ENCODE results near the gene PTCRA. TPM values are rescaled to one million over a fixed set of nuclear protein-coding genes. Genes with fewer than 3 reads are reported as not detected.

PTCRA gene
- polyA plus RNA-seq, 1 experiment, result not detected

DNA sequence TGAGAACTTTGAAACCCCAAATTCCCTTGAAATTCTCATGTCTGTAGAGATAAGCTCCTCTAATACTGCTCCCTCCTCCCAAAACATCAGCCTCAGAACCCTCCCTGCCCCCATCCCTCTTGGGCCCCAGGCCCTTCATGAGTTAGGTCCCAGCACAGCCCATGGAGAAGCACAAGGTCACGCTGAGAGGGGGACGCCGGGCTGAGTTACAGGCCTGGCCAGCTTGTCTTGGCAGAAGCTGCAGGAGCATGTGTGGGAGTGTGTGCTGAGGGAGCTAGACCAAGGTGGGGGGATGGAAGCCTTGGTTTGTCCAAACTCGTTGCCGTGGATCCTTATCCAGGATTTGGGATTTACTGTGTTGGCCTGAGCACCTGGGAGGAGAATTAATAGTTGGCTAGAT, 8.5 kb upstream of the PTCRA start:
- POLR2A ChIA-PET, result no interaction called here
- TF ChIP-seq, protein P1, sequence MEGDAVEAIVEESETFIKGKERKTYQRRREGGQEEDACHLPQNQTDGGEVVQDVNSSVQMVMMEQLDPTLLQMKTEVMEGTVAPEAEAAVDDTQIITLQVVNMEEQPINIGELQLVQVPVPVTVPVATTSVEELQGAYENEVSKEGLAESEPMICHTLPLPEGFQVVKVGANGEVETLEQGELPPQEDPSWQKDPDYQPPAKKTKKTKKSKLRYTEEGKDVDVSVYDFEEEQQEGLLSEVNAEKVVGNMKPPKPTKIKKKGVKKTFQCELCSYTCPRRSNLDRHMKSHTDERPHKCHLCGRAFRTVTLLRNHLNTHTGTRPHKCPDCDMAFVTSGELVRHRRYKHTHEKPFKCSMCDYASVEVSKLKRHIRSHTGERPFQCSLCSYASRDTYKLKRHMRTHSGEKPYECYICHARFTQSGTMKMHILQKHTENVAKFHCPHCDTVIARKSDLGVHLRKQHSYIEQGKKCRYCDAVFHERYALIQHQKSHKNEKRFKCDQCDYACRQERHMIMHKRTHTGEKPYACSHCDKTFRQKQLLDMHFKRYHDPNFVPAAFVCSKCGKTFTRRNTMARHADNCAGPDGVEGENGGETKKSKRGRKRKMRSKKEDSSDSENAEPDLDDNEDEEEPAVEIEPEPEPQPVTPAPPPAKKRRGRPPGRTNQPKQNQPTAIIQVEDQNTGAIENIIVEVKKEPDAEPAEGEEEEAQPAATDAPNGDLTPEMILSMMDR (IDR thresholded peaks at IDR 0.05; ENCODE audit: low read depth, low read length), result no peak
- Histone ChIP-seq H3K27ac (ENCODE audit: low read depth, low read length) (no peak overlapping the region), H3K4me3 (ENCODE audit: low read depth, low read length) (no peak overlapping the region), H3K9me3 (ENCODE audit: control insufficient read depth, insufficient read depth, low read length) (no peaks in the 10 kb centered on the region; the same call in 1 of the 2 replicates), H3K27me3 (ENCODE audit: control insufficient read depth, insufficient read depth, low read length) (peaks cover 2% of the 10 kb centered on the region)
- CTCF ChIA-PET, result no interaction called here
- DNase-seq (ENCODE audit: low read depth, low spot score), result no peak

DNA sequence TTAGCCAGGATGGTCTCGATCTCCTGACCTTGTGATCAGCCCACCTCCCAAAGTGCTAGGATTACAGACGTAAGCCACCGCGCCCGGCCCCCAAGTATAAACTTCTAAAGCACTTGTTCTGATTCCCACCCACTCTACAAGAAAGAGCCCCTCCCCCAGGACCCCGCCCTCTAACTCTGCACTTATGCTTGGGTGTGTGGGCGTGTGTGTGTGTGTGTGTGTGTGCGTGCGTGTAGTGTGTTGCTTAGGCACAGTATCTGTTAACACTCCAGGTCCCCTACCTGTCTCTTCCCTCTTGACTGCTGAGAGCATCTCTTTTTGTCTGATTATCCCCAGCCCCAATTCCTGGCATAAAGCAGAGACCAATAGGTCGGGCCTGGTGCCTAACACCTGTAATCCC, 6.0 kb upstream of the PTCRA start:
- no peaks in the 10 kb centered on the region; the same call in 1 of the 2 replicates for H3K9me3 ChIP-seq (ENCODE audit: control insufficient read depth, insufficient read depth, low read length)
- H3K27me3 ChIP-seq (ENCODE audit: control insufficient read depth, insufficient read depth, low read length), result peaks cover 4% of the 10 kb centered on the region
- no peak for DNase-seq (ENCODE audit: low read depth, low spot score)
- H3K27ac ChIP-seq (ENCODE audit: low read depth, low read length), result no peak overlapping the region
- no peak overlapping the region for H3K4me3 ChIP-seq (ENCODE audit: low read depth, low read length)
- POLR2A ChIA-PET, result no interaction called here
- CTCF ChIA-PET, result interaction anchor here (0.7 kb wide), 1 partner anchor 116 kb away, joined by 4 read pairs; no protein-coding TSS in a partner anchor
- TF ChIP-seq, protein P1 (IDR thresholded peaks at IDR 0.05; ENCODE audit: low read depth, low read length), result no peak

DNA sequence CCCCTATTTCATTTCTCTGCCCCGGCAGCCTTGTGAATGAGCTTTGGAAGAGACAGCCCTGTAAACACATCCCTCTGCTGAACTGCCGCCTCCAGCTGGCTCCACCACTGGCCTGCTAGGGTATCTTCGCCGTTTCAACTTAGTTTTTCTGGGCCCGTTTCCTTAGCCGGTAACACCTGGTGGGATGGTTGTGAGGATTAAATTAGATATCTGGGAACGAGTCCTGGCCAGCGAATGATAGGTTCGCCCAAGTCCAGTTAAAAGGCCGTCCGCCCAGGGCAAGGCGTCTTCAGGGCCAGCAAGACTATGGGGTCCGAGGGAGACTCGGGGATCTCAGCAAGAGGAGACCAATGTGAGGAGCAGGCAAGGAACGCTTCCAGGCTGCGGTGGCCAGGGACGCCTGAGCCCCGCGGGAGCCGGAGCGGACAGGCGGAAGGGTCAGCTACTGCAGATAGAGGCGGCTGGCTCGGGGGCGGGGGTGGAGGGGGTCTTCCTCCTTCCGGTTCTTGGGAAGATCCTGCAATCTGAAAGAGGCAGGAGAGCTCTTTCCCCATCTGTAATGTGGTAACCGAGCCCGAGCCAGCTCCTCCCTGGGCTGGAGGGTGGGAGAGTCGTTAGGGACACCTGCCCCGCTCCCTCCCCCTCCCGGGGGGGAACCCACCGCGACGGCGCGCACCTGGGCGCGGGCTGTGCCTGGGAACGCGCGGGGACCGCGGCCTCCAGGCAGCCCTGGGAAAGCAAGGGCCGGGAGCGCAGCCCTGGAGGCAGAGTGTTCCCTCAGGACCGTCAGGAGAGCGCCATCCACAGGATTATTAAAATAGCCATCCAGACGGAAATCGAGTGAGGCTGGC, 4.5 kb upstream of the PTCRA start:
- no peak for DNase-seq (ENCODE audit: low read depth, low spot score)
- peaks cover 4% of the 10 kb centered on the region for H3K27me3 ChIP-seq (ENCODE audit: control insufficient read depth, insufficient read depth, low read length)
- CTCF ChIA-PET, result interaction anchor here (0.6 kb wide), 1 partner anchor 516 kb away, joined by 5 read pairs; the partner anchor contains the start of gene ABCC10
- POLR2A ChIA-PET, result interaction anchor here (0.6 to 1.1 kb wide), 2 partner anchors 18 to 34 kb away, joined by 3 to 5 read pairs; partner anchors contain the start of gene CNPY3
- TF ChIP-seq, protein P1 (IDR thresholded peaks at IDR 0.05; ENCODE audit: low read depth, low read length), result no peak; the same call in 1 of the 2 replicates
- H3K9me3 ChIP-seq (ENCODE audit: control insufficient read depth, insufficient read depth, low read length), result no peaks in the 10 kb centered on the region; the same call in 1 of the 2 replicates
- H3K27ac ChIP-seq (ENCODE audit: low read depth, low read length), result no peak overlapping the region
- H3K4me3 ChIP-seq (ENCODE audit: low read depth, low read length), result peak overlapping the region; percentile 27; the same call in 1 of the 2 replicates

DNA sequence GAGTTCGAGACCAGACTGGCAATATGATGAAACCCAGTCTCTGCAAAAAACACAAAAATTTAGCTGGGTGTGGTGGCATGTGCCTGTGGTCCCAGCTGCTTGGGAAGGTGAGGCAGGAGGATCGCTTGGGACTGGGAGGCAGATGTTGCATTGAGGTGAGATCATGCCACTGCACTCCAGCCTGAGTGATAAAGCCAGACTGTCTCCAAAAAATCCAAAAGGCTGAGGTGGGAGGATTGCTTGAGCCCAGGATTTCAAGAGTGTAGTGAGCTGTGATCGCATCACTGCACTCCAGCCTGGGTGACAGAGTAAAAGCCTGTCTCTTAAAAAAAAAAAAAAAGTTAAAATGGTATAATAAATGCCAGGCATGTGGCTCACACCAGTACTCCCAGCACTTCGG, 1.3 kb upstream of the PTCRA start:
- Histone ChIP-seq H3K4me3 (ENCODE audit: low read depth, low read length) (no peak overlapping the region), H3K27ac (ENCODE audit: low read depth, low read length) (no peak overlapping the region), H3K9me3 (ENCODE audit: control insufficient read depth, insufficient read depth, low read length) (no peaks in the 10 kb centered on the region; the same call in 1 of the 2 replicates), H3K27me3 (ENCODE audit: control insufficient read depth, insufficient read depth, low read length) (peaks cover 2% of the 10 kb centered on the region)
- no peak for DNase-seq (ENCODE audit: low read depth, low spot score)
- ChIA-PET POLR2A (interaction anchor here (0.6 to 1.5 kb wide), 4 partner anchors 15 to 599 kb away, joined by 3 to 14 read pairs (median 5); partner anchors contain the start of gene CNPY3), CTCF (interaction anchor here (0.7 to 1.1 kb wide), 3 partner anchors 14 to 173 kb away, joined by 3 read pairs; no protein-coding TSS in a partner anchor)
- TF ChIP-seq, protein P1 (IDR thresholded peaks at IDR 0.05; ENCODE audit: low read depth, low read length), result no peak

DNA sequence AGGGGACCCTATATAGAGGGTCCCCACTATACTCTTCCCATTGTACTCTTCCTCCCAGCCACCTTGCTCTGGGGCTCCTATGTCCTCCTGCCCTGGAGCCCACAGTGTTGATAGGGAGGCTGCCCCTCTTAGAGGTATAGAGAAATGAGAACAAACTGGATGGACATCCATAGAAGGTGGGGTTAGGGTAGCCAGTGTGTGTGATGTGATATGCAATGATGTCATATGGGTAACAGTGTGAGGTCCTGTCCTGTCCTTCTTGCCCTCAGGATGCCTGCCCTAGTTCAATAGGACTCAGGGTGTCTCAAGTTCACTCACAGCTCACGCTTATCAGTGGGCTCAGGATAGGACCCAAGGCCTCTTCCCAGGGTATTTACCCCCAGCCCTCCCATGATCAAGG, 435 bp downstream of the PTCRA start:
- POLR2A ChIA-PET, result interaction anchor here (0.6 to 1.0 kb wide), 2 partner anchors 134 to 613 kb away, joined by 3 to 6 read pairs; no protein-coding TSS in a partner anchor
- Histone ChIP-seq H3K27ac (ENCODE audit: low read depth, low read length) (no peak overlapping the region), H3K4me3 (ENCODE audit: low read depth, low read length) (no peak overlapping the region), H3K9me3 (ENCODE audit: control insufficient read depth, insufficient read depth, low read length) (no peaks in the 10 kb centered on the region), H3K27me3 (ENCODE audit: control insufficient read depth, insufficient read depth, low read length) (peaks cover 2% of the 10 kb centered on the region)
- DNase-seq (ENCODE audit: low read depth, low spot score), result no peak
- CTCF ChIA-PET, result no interaction called here
- TF ChIP-seq, protein P1 (IDR thresholded peaks at IDR 0.05; ENCODE audit: low read depth, low read length), result no peak

All from AG04450 (cell line).